GM23338 (cell line): ENCODE measurements around the gene TST. TPM values are rescaled to one million over a fixed set of nuclear protein-coding genes. Genes with fewer than 3 reads are reported as not detected.

Experiments
- ATAC-seq: fragments of 200-7000 bp; cut with Tn5 transposase; 3 replicates; pipeline ENCODE4 v1.9.1; 2020
- DNase-seq: peaks from one replicate; pipeline ENCODE4 v3.0.0-alpha.2; 2015; ENCODE audit warnings: low spot score
- H2AFZ ChIP-seq: fragments of 200-600 bp; sonication (generic); 2 replicates; pipeline ENCODE4 v1.8.0; 2016; ENCODE audit warnings: antibody characterized with exemption, mild to moderate bottlenecking, moderate library complexity
- H3F3A ChIP-seq: fragments of 200-600 bp; sonication (generic); replicated peaks from 2 replicates; pipeline ENCODE4 v1.8.0; 2017; ENCODE audit warnings: antibody characterized with exemption, mixed run types, low read depth
- H3K27ac ChIP-seq: fragments of 200-600 bp; sonication (generic); 2 replicates; pipeline ENCODE4 v1.6.1; 2016; ENCODE audit warnings: low read depth
- H3K27me3 ChIP-seq: fragments of 200-600 bp; sonication (generic); 2 replicates; pipeline ENCODE4 v1.8.0; 2016; ENCODE audit warnings: mild to moderate bottlenecking, mixed run types, moderate library complexity; ENCODE audit not compliant: insufficient read depth
- H3K36me3 ChIP-seq: fragments of 200-600 bp; sonication (generic); 2 replicates; pipeline ENCODE4 v1.8.0; 2016; ENCODE audit warnings: mild to moderate bottlenecking; ENCODE audit not compliant: insufficient read depth
- H3K4me1 ChIP-seq: fragments of 200-600 bp; sonication (generic); 2 replicates; pipeline ENCODE4 v1.8.0; 2016; ENCODE audit warnings: mild to moderate bottlenecking, moderate library complexity; ENCODE audit not compliant: insufficient read depth
- H3K4me2 ChIP-seq: fragments of 200-600 bp; sonication (generic); 2 replicates; pipeline ENCODE4 v1.7.1; 2017; ENCODE audit warnings: mixed run types
- H3K4me3 ChIP-seq: fragments of 200-600 bp; sonication (generic); 2 replicates; pipeline ENCODE4 v1.6.1; 2016; ENCODE audit warnings: mixed run types
- H3K79me2 ChIP-seq: fragments of 200-600 bp; sonication (generic); replicated peaks from 2 replicates; pipeline ENCODE4 v1.8.0; 2017; ENCODE audit warnings: mild to moderate bottlenecking; ENCODE audit not compliant: insufficient read depth
- H3K9me2 ChIP-seq: fragments of 200-600 bp; sonication (generic); 2 replicates; pipeline ENCODE4 v1.8.0; 2017; ENCODE audit not compliant: insufficient read depth
- H4K20me1 ChIP-seq: fragments of 200-600 bp; sonication (generic); replicated peaks from 2 replicates; pipeline ENCODE4 v1.8.0; 2017; ENCODE audit warnings: mild to moderate bottlenecking; ENCODE audit not compliant: insufficient read depth
- H3K27ac Mint-ChIP-seq: 2 replicates; pipeline ENCODE4 v1.8.0; 2020; ENCODE audit warnings: inconsistent platforms, mild to moderate bottlenecking, moderate library complexity, mixed read lengths
- H3K27me3 Mint-ChIP-seq: 3 replicates; pipeline ENCODE4 v1.8.0; 2022; ENCODE audit warnings: low read depth, mild to moderate bottlenecking, moderate library complexity, mixed read lengths, inconsistent platforms; ENCODE audit not compliant: insufficient read depth, poor library complexity
- H3K36me3 Mint-ChIP-seq: 3 replicates; pipeline ENCODE4 v1.8.0; 2021; ENCODE audit warnings: low read depth, mild to moderate bottlenecking, inconsistent platforms, moderate library complexity, mixed read lengths
- H3K4me1 Mint-ChIP-seq: 3 replicates; pipeline ENCODE4 v1.8.0; 2020; ENCODE audit warnings: mild to moderate bottlenecking, inconsistent platforms, mixed read lengths
- H3K4me3 Mint-ChIP-seq: 3 replicates; pipeline ENCODE4 v1.8.0; 2021; ENCODE audit warnings: moderate library complexity, mild to moderate bottlenecking, inconsistent platforms, mixed read lengths
- H3K9me3 Mint-ChIP-seq: 3 replicates; pipeline ENCODE4 v1.8.0; 2020; ENCODE audit warnings: moderate library complexity, mild to moderate bottlenecking, inconsistent platforms, mixed read lengths
- CREB1 ChIP-seq: fragments of 250-450 bp; sonication (Bioruptor Pico); IDR thresholded peaks from 2 replicates; pipeline ENCODE4 v1.5.0; 2020; ENCODE audit warnings: low read depth, mild to moderate bottlenecking, moderate library complexity
- CTCF ChIP-seq, 2 experiments: fragments of 200-600 bp in 1 of 2; sonication (generic) in 1 of 2; conservative IDR thresholded peaks; 2 replicates each; pipeline versions ENCODE4 v1.5.1 to v1.6.1; 2016 to 2017; ENCODE audit warnings: antibody characterized with exemption in 2 of 2, low read depth in 2 of 2, mild to moderate bottlenecking in 2 of 2, moderate library complexity in 1 of 2
- EZH2phosphoT487 ChIP-seq: fragments of 200-600 bp; sonication (generic); IDR thresholded peaks from one replicate; pipeline ENCODE4 v1.8.1; 2018; ENCODE audit warnings: antibody characterized with exemption; ENCODE audit not compliant: unreplicated experiment
- REST ChIP-seq: IDR thresholded peaks from one replicate; pipeline ENCODE4 v1.6.1; 2018; ENCODE audit warnings: antibody characterized with exemption; ENCODE audit not compliant: unreplicated experiment
- polyA plus RNA-seq: library from polyadenylated mRNA; unstranded; fragments of >200 nt; fragmentation: Nextera tagmentation; extraction: Ambion mirVana; gene quantifications from 2 replicates; pipeline ENCODE4 v1.2.1, GENCODE V29; 2016
- total RNA-seq: library from RNA; depleted of rRNA; stranded (reverse); fragments of >200 nt; shearing (Covaris generic); gene quantifications from 2 replicates; pipeline ENCODE4 v1.2.3, GENCODE V29; 2014

Gene TST
- total and polyA plus RNA-seq, 2 experiments from 2014 or later, result 14.6 to 32.7 TPM

- TF ChIP-seq CTCF (conservative IDR thresholded peaks at IDR 0.05; ENCODE audit: low read depth in 2 of 2) (peak; percentile 71 to 80), REST (no peak), EZH2phosphoT487 (no peak)
- peak; percentile 31 for ATAC-seq
- Mint-ChIP-seq H3K4me3 (no peak overlapping the region), H3K36me3 (no peaks in the 10 kb centered on the region), H3K27ac (no peak overlapping the region), H3K9me3 (no peaks in the 10 kb centered on the region; the same call in 2 of the 3 replicates), H3K27me3 (peaks cover 11% of the 10 kb centered on the region), H3K4me1 (peaks cover 15% of the 10 kb centered on the region; the same call in 2 of the 3 replicates)
- H3K4me3 ChIP-seq, result no peak overlapping the region
- no peaks in the 10 kb centered on the region for H4K20me1 ChIP-seq
- H3K4me1 ChIP-seq, result no peaks in the 10 kb centered on the region; the same call in 1 of the 2 replicates
- no peaks in the 10 kb centered on the region for H3K9me2 ChIP-seq
- H2AFZ ChIP-seq, result no peak overlapping the region
- DNase-seq, result peak; percentile 74
- H3K27ac ChIP-seq, result no peak overlapping the region
- no peaks in the 10 kb centered on the region for H3K36me3 ChIP-seq
- no peak overlapping the region for H3K4me2 ChIP-seq
- H3K79me2 ChIP-seq, result no peaks in the 10 kb centered on the region
- peaks cover 4% of the 10 kb centered on the region; the same call in 1 of the 2 replicates for H3K27me3 ChIP-seq
- H3F3A ChIP-seq, result no peaks in the 10 kb centered on the region
These were observed 26.7 kb upstream of the TST start for GRCh38 chr22:37045958-37046357.

DNA sequence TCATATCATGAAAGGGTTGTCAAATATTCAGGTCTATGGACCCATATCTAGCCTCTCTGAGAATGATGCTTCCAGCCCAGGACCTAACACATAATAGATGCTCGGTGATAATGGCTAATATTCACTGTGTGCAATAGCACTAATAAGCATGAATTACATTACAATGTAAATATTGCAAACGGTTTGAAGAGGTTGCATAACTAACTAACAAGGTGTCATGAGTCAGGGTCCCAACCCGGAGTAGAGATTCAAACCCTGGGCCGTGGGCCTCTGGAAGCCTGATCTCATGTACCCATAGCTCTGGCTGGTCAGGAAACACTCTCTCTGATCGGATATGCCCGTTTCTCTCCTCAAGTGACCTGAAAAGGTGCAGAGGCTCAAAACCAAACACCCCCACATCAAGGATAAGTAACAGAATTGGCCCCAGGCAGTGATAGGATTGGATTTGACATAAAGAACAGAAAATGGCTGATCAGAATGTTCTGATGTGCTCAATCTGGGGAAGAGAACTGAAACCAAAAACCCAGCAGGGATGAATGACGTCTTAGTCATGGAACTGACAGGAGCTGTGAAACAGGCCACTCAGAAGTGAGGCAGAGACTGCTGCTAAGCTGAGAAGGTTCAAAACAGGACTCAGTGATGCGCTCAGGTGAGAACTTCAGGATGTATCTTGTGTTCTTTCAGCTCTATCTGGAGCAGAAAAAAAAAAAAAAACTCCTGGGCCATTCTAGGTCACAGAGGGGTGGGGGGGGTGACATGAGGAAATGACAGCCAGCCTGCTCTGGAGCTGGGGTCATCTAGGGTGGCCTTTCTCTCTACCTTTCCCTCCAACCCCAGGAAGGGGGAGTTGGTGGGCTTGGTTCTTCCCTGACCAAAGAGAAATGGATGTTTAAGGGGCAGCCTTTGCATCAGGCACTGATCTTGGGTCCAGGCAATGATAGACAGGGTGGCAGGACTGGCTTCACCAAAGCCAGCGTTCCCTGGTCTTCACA, 25.7 kb upstream of the TST start:
- Histone ChIP-seq H3K79me2 (no peaks in the 10 kb centered on the region), H4K20me1 (no peaks in the 10 kb centered on the region), H3F3A (no peaks in the 10 kb centered on the region), H3K27me3 (no peaks in the 10 kb centered on the region), H2AFZ (no peak overlapping the region), H3K9me2 (no peaks in the 10 kb centered on the region), H3K4me2 (no peak overlapping the region), H3K4me3 (no peak overlapping the region), H3K4me1 (no peaks in the 10 kb centered on the region; the same call in 1 of the 2 replicates), H3K27ac (no peak overlapping the region), H3K36me3 (no peaks in the 10 kb centered on the region)
- no peaks in the 10 kb centered on the region; the same call in 2 of the 3 replicates for H3K9me3 Mint-ChIP-seq
- H3K4me3 Mint-ChIP-seq, result no peak overlapping the region
- DNase-seq (no peak), ATAC-seq (no peak)
- H3K27me3 Mint-ChIP-seq, result peaks cover 7% of the 10 kb centered on the region
- peaks cover 19% of the 10 kb centered on the region for H3K4me1 Mint-ChIP-seq
- H3K27ac Mint-ChIP-seq, result no peak overlapping the region
- H3K36me3 Mint-ChIP-seq, result no peaks in the 10 kb centered on the region
- no peak for TF ChIP-seq REST
- no peak for TF ChIP-seq EZH2phosphoT487
- TF ChIP-seq CREB1 (CRISPR knock-in tag), result no peak
- no peak for TF ChIP-seq CTCF (conservative IDR thresholded peaks at IDR 0.05; ENCODE audit: low read depth in 2 of 2)
